OCI-LY1 (cell line): ENCODE measurements around the gene SGPL1.

ENCODE experiments used
- EZH2 ChIP-seq: fragments of 200-600 bp; sonication (generic), shearing (Covaris generic); IDR thresholded peaks from 2 replicates; pipeline ENCODE4 v1.8.0; 2017; ENCODE audit warnings: borderline replicate concordance, mixed run types, mild to moderate bottlenecking, antibody characterized with exemption, low read length, moderate library complexity, mixed read lengths
- TF ChIP-seq, protein P1 (sequence below): fragments of 200-600 bp; sonication (generic), shearing (Covaris generic); IDR thresholded peaks from 2 replicates; pipeline ENCODE4 v1.5.1; 2017; ENCODE audit warnings: mild to moderate bottlenecking, antibody characterized with exemption, low read length, moderate library complexity, mixed read lengths

GRCh38 chr10:70830164-70830563, 14.4 kb downstream of the SGPL1 start:
- TF ChIP-seq, protein P1, sequence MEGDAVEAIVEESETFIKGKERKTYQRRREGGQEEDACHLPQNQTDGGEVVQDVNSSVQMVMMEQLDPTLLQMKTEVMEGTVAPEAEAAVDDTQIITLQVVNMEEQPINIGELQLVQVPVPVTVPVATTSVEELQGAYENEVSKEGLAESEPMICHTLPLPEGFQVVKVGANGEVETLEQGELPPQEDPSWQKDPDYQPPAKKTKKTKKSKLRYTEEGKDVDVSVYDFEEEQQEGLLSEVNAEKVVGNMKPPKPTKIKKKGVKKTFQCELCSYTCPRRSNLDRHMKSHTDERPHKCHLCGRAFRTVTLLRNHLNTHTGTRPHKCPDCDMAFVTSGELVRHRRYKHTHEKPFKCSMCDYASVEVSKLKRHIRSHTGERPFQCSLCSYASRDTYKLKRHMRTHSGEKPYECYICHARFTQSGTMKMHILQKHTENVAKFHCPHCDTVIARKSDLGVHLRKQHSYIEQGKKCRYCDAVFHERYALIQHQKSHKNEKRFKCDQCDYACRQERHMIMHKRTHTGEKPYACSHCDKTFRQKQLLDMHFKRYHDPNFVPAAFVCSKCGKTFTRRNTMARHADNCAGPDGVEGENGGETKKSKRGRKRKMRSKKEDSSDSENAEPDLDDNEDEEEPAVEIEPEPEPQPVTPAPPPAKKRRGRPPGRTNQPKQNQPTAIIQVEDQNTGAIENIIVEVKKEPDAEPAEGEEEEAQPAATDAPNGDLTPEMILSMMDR, result no peak
- TF ChIP-seq EZH2, result no peak
